Stomach (tissue), 9 donors: ENCODE measurements around the gene GRAMD2B. TPM values are rescaled to one million over a fixed set of nuclear protein-coding genes. Genes with fewer than 3 reads are reported as not detected.
A peak's percentile ranks its signal among the peaks of the same experiment; 100 is the strongest.

Experiments used
- DNase-seq, 2 donors: peaks; one replicate each; pipeline versions ENCODE4 v3.0.0 to v3.0.0-alpha.2; 2013 to 2019
- H3K27ac ChIP-seq, 5 donors: fragments of 200-600 bp in 4 of 5; sonication (generic) in 4 of 5; one replicate each; pipeline ENCODE4 v1.5.1; 2013 to 2019; ENCODE audit warnings: mild to moderate bottlenecking in 1 of 5, moderate library complexity in 1 of 5
- H3K27me3 ChIP-seq, 3 donors: fragments of 200-600 bp; sonication (generic); one replicate each; pipeline ENCODE4 v1.5.1; 2017 to 2019; ENCODE audit warnings: mixed run types in 1 of 3
- H3K36me3 ChIP-seq, 4 donors: fragments of 200-600 bp; sonication (generic); 1 replicate in 3 of 4; 2 replicates in 1 of 4; pipeline ENCODE4 v1.5.1; 2016 to 2019
- H3K4me1 ChIP-seq, 4 donors: fragments of 200-600 bp; sonication (generic); one replicate each; pipeline ENCODE4 v1.5.1; 2016 to 2019
- H3K4me3 ChIP-seq, 4 donors: fragments of 200-600 bp; sonication (generic) in 3 of 4; one replicate each; pipeline ENCODE4 v1.5.1; 2016 to 2019; ENCODE audit warnings: mild to moderate bottlenecking in 1 of 4
- H3K9me3 ChIP-seq, 4 donors: fragments of 200-600 bp; sonication (generic); one replicate each; pipeline ENCODE4 v1.5.1; 2016 to 2019
- CTCF ChIP-seq, 7 experiments: fragments of 450-650 bp in 4 of 7; fragments of 200-600 bp in 3 of 7; sonication (generic) in 3 of 7; IDR thresholded peaks; one replicate each; pipeline ENCODE4 v1.5.1; 2016 to 2019; ENCODE audit warnings: antibody characterized with exemption in 7 of 7, control low read depth in 2 of 7, mild to moderate bottlenecking in 1 of 7
- EP300 ChIP-seq: sonication (generic); formaldehyde crosslinking; IDR thresholded peaks from one replicate; pipeline ENCODE4 v1.6.1; 2017; ENCODE audit warnings: antibody characterized with exemption
- POLR2A ChIP-seq, 4 donors: fragments of 450-650 bp; IDR thresholded peaks; one replicate each; pipeline ENCODE4 v1.6.1; 2016; ENCODE audit warnings: antibody characterized with exemption in 4 of 4, control low read depth in 2 of 4, mild to moderate bottlenecking in 1 of 4, moderate library complexity in 1 of 4
- POLR2AphosphoS5 ChIP-seq, 3 donors: sonication (generic); formaldehyde crosslinking; IDR thresholded peaks; one replicate each; pipeline ENCODE4 v1.6.1; 2016; ENCODE audit warnings: antibody characterized with exemption in 3 of 3
- WGBS, 5 donors: extraction: QIAGEN DNeasy Blood & Tissue Kit in 3 of 5; methylation state at CpG; one replicate each; pipeline versions ENCODE4 v1.1.5 to v1.1.7; 2013 to 2018; 5-methylcytosine and 5-hydroxymethylcytosine counted together
- intact Hi-C: fragments of 100-400 bp; cut with DNase I; formaldehyde crosslinking; loops from one replicate; pipeline ENCODE4 v1.15.1; 2023; ENCODE audit warnings: low total_unique reads
- polyA plus RNA-seq, 3 donors: library from polyadenylated mRNA; stranded (reverse); fragments of 200-250 nt; gene quantifications; one replicate each; pipeline ENCODE4 v1.2.3, GENCODE V29; 2013
- total RNA-seq, 5 donors: library from RNA; depleted of rRNA; stranded (reverse); fragments of >200 nt; gene quantifications; one replicate each; pipeline versions ENCODE4 v1.1.0 to v1.2.3, GENCODE V29; 2014 to 2016
- donor health status: healthy with polysubstance abuse.
- donor health status: Bipolar disorder and iron deficiency.
- donor health status: healthy.

The GRAMD2B gene
- total and polyA plus RNA-seq, 8 donors: 5.7 to 69.6 (median 23.7) TPM

- Histone ChIP-seq H3K27ac (peak overlapping the region in 1 of 5 donors; percentile 7), H3K4me3 (no peak overlapping the region)
- WGBS, 5 donors: 18 to 57% (median 47%) methylated on average over 1 of the region's 1 CpG
Observed at GRCh38 chr5:126538579-126538978, 115.4 kb downstream of the GRAMD2B start.

DNA sequence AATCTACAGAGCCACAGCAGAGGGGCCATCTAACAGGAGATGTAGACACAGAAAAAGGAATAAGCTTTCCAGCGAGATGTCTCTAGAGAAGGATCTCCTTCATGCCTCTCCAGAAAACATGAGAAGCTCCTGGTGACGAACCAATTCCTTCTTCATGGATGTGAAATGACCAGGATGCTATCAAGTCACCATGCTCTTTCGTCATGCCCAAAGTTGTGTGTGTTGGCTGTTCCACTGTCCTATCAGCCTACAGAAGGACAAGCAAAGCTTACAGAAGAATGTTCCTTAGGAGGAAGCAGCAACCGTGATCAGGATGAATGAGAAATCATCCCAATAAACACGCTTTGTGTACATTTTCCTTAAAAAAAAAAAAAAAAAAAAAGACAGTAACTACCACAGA is 117.4 kb downstream of the GRAMD2B start:
- H3K4me3 ChIP-seq: no peak overlapping the region
- intact Hi-C loops: no loop called here

More at GRCh38 chr5:126538579-126538978, 115.4 kb downstream of the GRAMD2B start:
- intact Hi-C loops: loop anchor here (5.0 kb wide), 2 partner anchors 181 to 196 kb away; no protein-coding TSS in a partner anchor
- Histone ChIP-seq H3K9me3 (no peaks in the 10 kb centered on the region), H3K27me3 (no peaks in the 10 kb centered on the region), H3K4me1 (peaks cover 3 to 19% (median 6%) of the 10 kb centered on the region in 4 donors), H3K36me3 (no peaks in the 10 kb centered on the region)
- TF ChIP-seq EP300: no peak
- no peak for TF ChIP-seq CTCF (IDR thresholded peaks at IDR 0.05)
- TF ChIP-seq POLR2A (IDR thresholded peaks at IDR 0.05): no peak
- no peak for TF ChIP-seq POLR2AphosphoS5 (IDR thresholded peaks at IDR 0.05)
- DNase-seq: no peak

GRCh38 chr5:126542441-126542840 is 119.2 kb downstream of the GRAMD2B start:
- H3K27me3 ChIP-seq: no peaks in the 10 kb centered on the region
- H3K9me3 ChIP-seq: no peaks in the 10 kb centered on the region
- intact Hi-C loops: no loop called here
- H3K4me3 ChIP-seq: no peak overlapping the region
- H3K36me3 ChIP-seq: peaks cover 0 to 33% (median 32%) of the 10 kb centered on the region in 4 donors
- H3K27ac ChIP-seq: no peak overlapping the region
- WGBS, 5 donors: 48 to 70% (median 55%) methylated on average over 2 of the region's 2 CpGs
- no peak for TF ChIP-seq CTCF (IDR thresholded peaks at IDR 0.05)
- no peak for TF ChIP-seq POLR2A (IDR thresholded peaks at IDR 0.05)
- no peak for TF ChIP-seq POLR2AphosphoS5 (IDR thresholded peaks at IDR 0.05)
- TF ChIP-seq EP300: no peak
- DNase-seq: no peak
- peaks cover 0 to 9% (median 6%) of the 10 kb centered on the region in 4 donors for H3K4me1 ChIP-seq

More for the DNA sequence above, 117.4 kb downstream of the GRAMD2B start:
- Histone ChIP-seq H3K27me3 (no peaks in the 10 kb centered on the region), H3K36me3 (peaks cover 0 to 15% (median 14%) of the 10 kb centered on the region in 4 donors), H3K4me1 (peaks cover 3 to 19% (median 6%) of the 10 kb centered on the region in 4 donors), H3K27ac (no peak overlapping the region), H3K9me3 (no peaks in the 10 kb centered on the region)
- no peak for TF ChIP-seq POLR2A (IDR thresholded peaks at IDR 0.05)
- 60 to 79% (median 68%) methylated on average over 5 of the region's 5 CpGs for WGBS, 5 donors
- no peak for DNase-seq

DNA sequence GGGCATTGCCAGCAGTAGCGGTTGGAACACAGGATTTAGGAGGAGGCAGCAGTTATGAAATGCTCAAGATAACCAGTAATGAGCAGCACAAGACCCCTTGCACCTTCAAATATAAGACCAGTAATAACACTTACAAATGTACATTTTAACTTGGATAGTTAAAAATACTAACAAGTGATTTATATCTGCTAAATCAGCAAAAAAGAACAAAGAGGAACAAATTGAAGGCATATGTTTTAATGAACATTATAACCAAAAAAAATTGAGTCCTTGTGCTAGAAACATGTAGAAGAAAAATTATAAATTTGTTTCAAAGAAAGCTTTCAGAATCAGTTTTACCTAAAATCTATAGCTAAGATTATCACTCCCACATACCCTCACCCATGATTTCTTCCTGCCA is 119.8 kb downstream of the GRAMD2B start:
- TF ChIP-seq POLR2AphosphoS5 (IDR thresholded peaks at IDR 0.05): no peak
- TF ChIP-seq CTCF (IDR thresholded peaks at IDR 0.05): no peak
- TF ChIP-seq POLR2A (IDR thresholded peaks at IDR 0.05): no peak
- TF ChIP-seq EP300: no peak
- DNase-seq: no peak
- WGBS, 5 donors: 85 to 94% (median 88%) methylated on average over 1 of the region's 1 CpG
- Histone ChIP-seq H3K4me1 (peaks cover 0 to 9% (median 6%) of the 10 kb centered on the region in 4 donors), H3K27ac (no peak overlapping the region), H3K4me3 (no peak overlapping the region), H3K9me3 (no peaks in the 10 kb centered on the region), H3K36me3 (peaks cover 0 to 39% (median 38%) of the 10 kb centered on the region in 4 donors), H3K27me3 (no peaks in the 10 kb centered on the region)
- intact Hi-C loops: no loop called here

GRCh38 chr5:126543660-126544059 is 120.5 kb downstream of the GRAMD2B start:
- Histone ChIP-seq H3K4me1 (peaks cover 0 to 8% (median 5%) of the 10 kb centered on the region in 4 donors), H3K36me3 (peaks cover 0 to 45% (median 44%) of the 10 kb centered on the region in 4 donors), H3K27me3 (no peaks in the 10 kb centered on the region), H3K4me3 (no peak overlapping the region), H3K9me3 (no peaks in the 10 kb centered on the region), H3K27ac (no peak overlapping the region)
- DNase-seq: peak in 1 of 2 donors; percentile 78
- intact Hi-C loops: no loop called here
- 52 to 84% (median 58%) methylated on average over 2 of the region's 2 CpGs for WGBS, 5 donors
- TF ChIP-seq POLR2A (IDR thresholded peaks at IDR 0.05) (no peak), EP300 (no peak), CTCF (IDR thresholded peaks at IDR 0.05) (no peak)
